ENCODE data around the gene SLC9C1. TPM values are rescaled to one million over a fixed set of nuclear protein-coding genes. Genes with fewer than 3 reads are reported as not detected.

The SLC9C1 gene
- total and polyA plus RNA-seq, 2 of the 4 experiments (the other 2 are of a cell fraction), result not detected

- no peak for TF ChIP-seq CTCF (conservative IDR thresholded peaks at IDR 0.05; ENCODE audit: low read depth, low read length)
These were observed 163.9 kb downstream of the SLC9C1 start (continued) for GRCh38 chr3:112129925-112130637.

All from IMR-90 (cell line).